RPMI8226 (cell line): Measurements from ENCODE around the gene CDC42EP4.
"Not testable (repeated sequence)": the region's sequence is repeated elsewhere in the genome, so short reads cannot be mapped to it uniquely, and the experiment has no call there.

Experiments used
- DNase-seq: peaks from one replicate; pipeline ENCODE4 v3.0.0-alpha.2; 2015

Gene CDC42EP4

DNA sequence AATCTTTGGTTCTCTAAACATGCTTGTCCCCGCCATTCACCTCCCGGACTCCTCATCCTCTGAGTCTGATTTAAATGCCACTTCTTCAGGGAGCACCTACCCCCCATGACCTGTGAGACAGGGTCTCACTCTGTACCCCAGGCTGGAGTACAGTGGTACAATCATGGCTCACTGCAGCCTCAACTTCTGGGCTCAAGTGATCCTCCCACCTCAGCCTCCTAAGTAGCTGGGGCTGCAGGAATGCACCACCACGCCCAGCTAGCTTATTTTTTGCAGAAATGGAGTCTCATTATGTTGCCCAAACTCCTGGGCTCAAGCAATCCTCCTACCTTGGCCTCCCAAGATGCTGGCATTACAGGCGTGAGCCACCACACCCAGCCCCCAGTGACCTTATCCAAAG lies 37.3 kb downstream of the CDC42EP4 start:
- no peak for DNase-seq

DNA sequence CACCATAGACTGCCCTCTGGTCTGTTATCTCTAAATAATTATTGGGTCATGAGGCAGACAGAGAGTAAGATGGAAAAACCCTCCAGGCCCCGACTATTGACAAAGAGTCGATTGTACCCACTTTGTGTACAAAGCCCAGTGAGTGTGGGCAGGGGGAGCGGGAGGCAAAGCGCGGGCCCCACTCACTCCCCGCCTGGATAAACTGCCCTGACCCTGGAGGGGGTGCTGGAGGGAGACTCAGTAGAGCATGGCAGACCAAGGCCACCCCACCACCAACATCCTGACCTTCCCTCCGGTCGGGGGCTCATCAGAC lies 38.9 kb downstream of the CDC42EP4 start:
- no peak for DNase-seq

DNA sequence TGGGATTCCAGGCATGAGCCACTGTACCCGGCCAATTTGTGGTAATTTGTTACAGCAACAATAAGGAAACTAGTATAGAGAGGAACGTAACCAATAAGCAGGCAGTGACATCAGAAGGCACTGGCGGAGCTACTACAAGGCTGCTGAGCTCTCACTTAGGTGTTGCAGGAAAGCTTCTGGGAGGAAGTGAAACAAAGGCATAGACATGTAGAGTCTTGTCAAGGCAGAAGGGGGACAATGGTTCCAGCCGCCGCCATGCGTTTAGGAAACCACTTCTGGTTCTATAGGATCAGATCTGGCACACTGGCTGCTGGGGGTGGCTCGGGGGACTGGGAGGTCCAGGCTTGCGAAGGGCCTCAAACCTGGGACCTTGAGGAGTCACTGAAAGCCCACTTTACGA lies 40.7 kb downstream of the CDC42EP4 start:
- DNase-seq, result peak; percentile 84

DNA sequence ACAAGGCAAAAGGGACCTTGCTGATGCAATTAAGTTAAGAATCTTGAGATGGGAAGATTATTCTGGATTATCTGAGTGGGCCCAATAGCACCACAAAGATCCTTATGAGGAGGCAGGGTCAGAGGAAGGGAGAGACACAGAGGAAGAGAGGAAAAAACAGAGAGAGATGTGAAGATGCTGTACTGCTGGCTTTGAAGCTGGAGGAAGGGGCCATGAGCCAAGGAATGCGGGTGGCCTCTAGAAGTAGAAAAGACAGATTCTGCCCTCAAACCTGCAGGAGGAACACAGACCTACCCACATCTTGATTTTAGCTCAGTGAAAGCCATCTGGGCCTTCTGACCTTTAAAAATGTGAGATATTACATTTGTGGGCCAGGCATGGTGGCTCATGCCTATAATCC lies 42.0 kb downstream of the CDC42EP4 start:
- no peak for DNase-seq

DNA sequence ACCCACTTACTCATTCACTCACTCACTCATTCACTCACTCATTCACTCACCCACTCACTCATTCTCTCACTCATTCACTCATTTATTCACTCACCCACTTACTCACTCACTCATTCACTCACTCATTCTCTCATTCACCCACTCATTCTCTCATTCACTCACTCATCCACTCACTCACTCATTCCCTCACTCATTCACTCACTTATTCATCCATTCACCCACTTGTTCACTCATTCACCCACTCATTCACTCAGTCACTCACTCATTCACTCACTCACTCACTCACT lies 42.5 kb downstream of the CDC42EP4 start:
- DNase-seq, result no peak

DNA sequence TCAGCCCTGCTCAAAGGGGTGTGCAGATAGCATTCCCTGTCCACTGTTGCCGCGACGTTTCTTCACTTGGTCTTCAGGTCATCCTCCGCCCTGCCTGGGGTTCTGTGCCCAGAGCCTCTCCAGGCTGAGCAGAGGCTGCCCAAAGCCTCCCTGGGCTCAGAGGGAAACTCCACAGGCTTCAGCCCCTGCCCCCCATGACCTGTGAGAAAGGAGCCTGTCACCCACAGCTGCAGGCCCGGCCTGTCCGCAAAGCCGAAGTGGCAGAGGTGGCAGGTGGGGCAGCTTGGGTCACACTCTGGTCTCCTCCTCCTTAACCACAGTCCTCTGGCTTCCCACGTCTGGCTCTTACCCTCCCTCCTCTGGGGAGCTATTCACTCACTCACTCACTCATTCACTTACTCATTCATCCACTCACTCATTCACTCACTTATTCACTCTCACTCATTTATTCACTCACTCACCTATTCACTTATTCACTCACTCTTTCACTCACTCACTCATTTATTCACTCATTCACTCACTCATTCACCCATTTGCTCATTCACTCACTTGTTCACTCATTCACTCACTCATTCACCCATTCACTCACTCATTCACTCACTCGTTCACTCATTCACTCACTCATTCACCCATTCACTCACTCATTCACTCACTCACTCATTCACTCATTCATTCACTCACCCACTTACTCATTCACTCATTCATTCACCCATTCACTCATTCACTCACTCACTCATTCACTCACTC lies 43.0 kb downstream of the CDC42EP4 start:
- DNase-seq, result peak; percentile 55

DNA sequence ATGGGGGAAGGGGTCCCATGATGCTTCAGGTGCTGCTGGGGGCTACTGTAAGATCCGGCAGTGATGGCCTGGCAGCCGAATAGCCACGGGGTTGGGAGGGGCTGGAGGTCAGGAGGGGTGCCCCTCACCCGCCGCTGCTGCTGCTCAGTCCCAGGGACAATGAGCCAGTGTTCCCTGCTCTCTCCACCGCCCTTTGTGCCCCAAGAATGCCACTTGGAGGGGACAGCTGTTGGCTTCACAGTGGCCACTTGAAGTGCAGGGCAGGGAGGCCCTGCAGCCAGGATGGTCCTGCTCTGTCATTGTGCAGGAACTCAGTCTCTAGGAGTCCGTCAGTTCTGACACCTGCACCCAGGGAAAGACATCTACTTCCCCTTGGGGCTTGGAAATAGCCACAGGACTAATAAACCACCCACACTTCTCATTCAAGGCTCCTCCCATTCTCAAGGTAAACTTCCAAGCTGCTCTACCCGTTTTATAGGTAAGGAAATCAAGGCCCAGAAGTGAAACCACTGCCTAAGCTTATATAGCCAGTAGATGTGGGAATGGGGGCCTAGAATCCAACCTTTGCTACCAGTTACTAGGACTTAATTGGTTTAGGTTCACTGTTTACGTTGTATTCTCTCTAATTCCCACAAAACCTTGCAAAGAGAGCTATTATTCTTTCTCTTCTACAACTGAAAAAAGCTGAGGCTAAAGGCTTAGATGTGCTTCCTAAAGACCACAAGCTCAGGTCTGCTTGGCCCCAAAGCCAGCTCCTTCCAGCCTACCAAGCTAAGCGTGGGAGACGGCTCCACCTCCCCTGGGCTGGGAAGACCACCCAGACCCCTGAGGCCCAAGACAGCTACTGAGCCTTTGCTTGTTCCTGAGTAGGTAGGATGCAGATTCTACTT lies 43.9 kb downstream of the CDC42EP4 start:
- DNase-seq, result no peak

DNA sequence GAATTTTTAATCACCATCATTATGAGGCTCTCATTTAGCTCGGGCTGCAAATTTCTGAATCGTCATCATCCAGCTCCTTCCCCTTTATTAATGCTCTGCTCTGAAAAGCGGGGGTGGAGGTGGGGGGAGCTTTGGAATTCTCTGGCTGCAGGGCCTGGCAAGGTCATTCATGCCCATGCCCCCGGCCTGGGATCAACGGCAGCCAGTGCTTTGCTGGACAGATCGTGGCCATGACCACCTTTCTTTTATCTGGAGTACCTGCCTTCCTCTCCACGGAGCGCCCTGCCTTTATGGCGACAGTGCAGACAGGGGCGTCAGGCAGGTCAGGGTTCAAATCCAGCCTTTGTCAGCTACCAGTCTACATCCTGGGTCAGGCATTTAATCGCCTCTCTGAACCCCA lies 45.0 kb downstream of the CDC42EP4 start:
- DNase-seq, result no peak

DNA sequence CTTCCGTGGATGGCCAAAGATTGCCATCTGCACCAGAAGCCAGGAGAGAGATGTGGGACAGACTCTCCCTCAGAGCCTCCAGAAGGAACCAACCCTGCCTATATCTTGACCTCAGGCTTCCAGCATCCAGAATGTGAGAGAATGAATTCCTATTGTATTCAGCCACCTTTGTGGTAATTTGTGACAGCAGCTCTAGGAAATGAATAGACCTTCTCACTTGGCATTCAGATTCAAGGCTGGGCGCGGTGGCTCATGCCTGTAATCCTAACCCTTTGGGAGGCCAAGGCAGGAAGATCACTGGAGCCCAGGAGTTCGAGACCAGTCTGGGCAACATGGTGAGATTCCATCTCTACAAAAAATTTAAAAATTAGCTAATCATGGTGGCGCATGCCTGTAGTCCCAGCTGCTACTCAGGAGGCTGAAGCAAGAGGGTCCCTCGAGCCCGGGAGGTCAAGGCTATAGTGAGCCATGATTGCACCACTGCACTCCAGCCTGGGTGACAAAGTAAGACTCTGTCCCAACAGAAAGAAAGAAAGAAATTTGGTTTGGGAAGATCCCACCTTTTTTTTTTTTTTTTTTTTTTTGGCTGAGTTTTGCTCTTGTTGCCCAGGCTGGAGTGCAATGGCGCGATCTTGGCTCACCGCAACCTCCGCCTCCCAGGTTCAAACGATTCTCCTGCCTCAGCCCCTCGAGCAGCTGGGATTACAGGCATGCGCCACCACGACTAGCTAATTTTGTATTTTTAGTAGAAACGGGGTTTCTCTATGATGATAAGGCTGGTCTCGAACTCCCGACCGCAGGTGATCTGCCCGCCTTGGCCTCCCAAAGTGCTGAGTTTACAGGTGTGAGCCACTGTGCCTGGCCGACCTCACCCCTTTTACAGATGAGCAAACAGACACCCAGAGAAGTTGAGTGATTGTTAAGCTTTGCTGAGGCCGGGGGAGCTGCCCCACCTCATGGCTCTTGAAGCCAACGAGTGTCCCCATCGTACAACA lies 45.9 kb downstream of the CDC42EP4 start:
- no peak for DNase-seq

DNA sequence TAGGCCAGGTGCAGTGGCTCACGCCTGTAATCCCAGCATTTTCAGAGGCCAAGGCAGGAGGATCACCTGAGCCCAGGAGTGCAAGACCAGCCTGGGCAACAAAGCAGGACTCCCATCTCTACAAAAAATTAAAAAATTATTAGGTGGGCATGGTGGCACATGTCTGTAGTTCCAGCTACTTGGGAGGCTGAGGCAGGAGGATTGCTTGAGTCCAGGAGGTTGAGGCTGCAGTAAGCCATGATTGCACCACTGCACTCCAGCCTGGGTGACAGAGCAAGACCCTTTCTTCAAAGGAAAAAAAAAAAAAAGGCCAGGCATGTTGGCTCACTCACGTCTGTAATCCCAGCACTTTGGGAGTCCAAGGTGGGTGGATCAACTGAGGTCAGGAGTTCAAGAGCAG lies 47.4 kb downstream of the CDC42EP4 start:
- not testable (repeated sequence) for DNase-seq

DNA sequence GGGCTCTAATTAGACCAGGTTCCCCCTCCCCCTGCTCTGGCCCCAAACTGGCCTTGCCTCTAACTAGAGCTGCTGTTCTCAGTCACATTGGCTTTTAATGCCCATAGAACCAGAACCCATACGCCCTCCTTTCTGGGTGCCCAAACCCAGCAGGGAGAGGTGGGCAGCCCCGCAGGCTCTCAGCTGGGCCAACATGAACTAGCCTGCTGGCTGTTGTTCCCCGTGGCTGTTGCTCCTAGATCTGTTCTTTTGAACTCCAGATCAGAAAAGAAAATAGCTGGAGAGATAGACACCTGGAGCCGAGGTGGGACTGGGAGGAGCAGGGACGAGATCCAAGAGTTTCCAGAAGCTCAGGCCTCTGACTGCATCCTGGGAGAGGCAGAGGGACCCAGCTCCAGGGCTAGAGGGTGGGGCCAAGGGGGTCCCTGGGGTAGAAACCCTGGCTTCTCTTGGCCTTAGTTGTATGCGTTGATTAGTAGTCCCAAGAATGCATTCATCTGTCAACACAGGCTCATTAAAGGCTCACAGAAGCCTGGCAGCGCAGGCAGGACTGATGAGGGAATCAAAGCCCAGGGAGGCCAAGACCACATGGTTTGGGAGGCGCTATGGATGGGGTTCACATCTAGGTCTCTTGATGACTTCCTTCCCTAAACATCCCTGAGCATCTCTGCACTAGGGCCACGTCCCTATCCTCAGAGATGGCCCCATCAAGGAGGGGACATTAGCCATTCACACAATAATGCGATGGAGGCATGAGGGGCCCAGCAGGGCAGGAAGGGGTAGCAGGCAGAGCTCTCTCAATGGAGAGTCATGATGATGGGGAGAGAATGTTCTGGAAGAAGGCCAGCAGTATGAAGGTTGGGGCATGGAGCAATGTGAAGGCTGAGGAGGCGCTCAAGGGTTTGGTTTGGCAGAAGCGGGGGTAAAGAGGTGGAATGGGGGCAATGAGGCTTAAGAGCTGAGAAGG lies 48.8 kb downstream of the CDC42EP4 start:
- no peak for DNase-seq

DNA sequence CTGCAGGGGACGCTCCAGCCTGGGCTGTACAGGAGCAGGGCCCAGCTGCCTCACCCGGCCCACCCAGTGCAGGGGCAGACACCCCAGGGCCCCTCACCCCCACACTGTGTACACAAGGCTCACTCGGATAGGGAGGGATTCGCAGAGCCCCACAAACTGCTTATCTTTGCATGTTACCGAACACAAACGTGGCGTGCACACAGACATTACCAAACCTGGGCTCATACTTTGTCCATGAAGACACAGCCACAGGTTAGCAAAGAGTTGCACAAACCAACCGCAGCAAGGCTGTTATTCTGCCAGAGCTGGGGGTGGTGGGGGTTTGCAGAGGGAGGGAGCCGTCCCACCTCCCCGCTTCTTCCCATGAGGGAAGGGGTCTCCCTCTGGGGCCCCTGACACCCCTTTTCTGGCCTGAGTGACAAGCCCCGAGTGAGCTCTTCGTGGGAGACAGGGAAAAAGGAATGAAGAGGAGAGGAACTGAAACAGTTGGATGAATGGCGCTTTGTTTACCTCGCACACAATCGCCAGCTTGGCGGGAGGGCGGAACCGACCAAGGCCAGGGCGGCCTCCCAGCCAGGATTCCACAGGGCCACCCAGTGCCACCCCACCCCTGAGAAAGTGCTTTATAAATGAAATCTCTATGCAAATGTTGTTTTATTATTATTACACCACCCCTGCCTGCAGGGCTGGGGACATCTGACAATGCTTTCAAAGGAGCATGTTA lies 49.7 kb downstream of the CDC42EP4 start:
- no peak for DNase-seq

DNA sequence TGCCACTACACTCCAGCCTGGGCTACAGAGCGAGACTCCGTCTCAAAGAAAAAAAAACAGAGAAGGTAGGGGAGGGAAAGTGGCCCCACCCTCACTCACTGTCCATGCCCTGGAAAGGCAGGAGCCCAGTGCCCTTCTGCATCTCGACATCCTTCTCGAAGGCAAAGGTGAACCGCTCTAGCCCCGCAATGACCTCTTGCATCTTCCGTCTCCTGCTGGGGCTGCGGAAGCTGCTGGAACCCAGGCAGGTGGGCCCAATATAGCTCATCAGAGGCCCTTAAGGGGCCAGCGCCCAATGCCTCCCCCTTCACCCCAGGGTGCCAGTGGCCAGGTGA lies 50.2 kb downstream of the CDC42EP4 start, which contains the start of gene CPSF4L:
Gene CPSF4L (minus strand): TSS at position 264 of the 335 bp plus-strand sequence. CDS start 62 bp downstream, at position 202.
- DNase-seq, result no peak

DNA sequence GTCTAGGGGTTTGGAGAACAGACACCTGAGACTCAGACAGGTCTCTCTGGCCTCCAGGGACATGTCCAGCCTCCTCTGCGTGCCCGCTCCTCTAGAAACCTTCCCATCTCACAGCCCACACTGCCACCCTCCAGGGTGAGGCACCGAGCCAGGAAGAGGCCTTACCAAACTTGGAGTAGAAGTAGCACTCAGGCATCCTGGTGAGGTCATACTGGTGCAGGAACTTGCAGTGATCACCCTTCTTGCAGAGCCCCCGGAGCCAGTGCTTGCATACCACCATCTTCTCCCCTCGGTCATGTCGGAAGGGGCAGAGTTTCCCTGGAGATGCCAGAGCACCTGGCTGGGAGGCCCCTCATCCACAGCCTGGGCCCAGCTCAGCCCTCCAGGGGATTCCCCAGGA lies 54.3 kb downstream of the CDC42EP4 start:
- no peak for DNase-seq

DNA sequence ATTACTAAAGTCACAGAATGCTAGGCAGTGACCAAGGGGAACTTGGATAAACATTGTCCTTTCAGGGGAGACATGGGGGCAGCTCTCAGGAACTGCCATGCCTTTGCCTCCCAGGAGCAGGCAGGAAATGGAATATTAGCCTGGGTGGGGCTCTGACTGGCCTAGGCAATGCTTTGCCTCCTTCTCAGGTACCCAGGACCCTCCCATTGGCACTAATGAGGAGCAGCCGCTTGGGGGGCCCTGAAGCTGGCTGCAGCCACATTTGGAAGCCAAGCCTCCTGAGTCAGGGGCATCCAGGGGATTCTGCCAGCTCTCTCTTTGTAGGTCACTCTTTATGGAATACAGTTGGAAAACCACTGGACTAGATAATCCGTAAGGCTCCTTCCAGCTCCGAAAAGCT lies 55.6 kb downstream of the CDC42EP4 start:
- no peak for DNase-seq

DNA sequence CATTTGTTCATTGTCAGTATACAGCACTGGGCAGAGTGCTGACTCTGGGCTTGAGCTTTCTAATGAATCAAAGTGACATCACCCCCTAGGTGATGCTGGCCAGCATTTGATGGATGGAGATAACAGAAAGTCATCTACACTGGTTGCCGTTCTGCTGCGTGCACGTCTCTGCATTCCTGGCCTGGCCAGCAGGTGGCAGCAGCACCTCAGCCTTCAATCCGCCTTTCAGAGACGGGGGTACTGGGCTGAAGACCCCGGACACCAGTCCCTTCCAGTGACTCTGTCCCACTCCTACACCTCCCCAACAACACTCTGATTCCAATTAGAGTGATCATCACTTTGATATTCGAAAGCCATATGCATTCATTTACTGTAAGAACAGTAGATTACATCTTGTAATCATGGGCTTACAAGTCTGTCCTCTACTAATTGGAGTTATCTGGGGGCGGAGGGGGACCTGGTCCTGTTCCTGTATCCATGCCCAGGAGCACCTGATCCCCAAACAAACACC lies 56.1 kb downstream of the CDC42EP4 start:
- DNase-seq, result peak; percentile 59

DNA sequence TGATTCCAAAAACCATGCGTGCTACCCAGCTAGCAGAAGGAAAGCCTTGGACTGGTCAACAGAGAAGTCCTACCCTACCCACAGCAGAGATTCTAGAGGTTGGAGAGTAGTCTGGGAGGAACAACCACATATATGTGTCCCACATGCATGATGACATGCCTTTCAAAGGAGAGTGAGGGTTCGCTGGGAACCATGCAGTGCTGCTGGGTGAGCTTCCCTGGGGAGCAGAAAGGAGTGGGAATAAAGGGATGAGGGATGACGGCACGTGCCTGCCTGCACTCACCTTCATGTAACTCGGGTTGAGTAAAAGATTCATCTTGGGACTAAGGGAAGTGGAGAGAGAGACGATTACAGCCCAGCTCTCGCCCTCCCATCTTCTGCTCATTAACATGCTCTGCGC lies 59.9 kb downstream of the CDC42EP4 start:
- DNase-seq, result no peak

DNA sequence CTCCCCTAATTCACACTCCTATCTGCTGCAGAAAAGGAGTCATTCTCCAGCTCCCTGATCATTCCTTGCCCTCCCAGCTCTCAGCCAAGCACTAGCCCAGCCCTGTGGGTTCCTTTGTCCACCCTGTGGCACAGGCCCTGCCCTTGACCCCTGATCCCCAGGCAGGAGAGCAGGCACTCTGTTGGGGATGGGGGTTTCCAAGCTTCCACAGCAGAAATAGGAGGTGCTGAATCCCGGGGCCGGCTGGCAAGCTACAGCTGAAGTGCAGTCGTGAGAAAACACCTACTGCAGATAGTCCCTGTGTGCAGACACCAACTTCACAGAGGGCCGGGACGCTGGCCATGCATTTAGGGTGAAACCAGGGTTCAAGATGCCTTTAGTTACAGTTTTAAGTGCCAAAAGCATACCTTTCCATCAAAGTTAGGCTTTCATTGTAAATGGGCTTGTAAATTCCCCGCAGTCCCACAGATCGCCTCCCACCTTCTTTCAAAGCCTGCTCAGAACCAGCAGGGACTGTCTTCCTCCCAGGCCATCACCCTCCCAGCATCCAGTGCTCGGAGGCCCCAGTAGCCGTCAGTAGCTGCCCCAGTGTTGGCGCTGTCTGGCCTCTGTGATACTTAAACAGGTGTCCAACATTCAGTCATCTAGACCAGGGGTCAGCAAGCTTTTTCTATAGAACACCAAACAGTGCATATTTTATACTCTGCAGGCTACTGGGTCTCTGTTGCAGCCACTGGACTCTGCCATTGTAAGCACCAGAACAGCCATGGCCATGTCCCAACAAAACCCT lies 60.8 kb downstream of the CDC42EP4 start:
- no peak for DNase-seq

DNA sequence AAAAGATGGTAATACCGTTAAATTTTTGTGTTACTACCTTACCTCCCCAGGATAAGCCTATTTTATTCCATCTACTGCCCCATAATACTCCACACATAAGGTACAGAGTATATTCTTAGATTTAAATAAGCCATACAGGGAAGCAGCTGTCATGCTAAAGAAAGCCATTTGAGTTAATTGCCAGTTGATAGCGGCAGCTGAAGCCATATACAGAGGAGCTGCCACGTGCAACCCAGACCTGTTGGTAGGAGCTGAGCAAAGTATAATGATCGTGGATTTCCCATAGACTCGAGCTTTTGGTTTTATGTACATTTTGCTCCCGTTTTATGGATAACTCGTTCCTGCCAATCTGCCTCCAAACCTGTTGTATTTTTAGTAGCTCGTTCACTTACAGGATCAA lies 62.1 kb downstream of the CDC42EP4 start:
- DNase-seq, result no peak

DNA sequence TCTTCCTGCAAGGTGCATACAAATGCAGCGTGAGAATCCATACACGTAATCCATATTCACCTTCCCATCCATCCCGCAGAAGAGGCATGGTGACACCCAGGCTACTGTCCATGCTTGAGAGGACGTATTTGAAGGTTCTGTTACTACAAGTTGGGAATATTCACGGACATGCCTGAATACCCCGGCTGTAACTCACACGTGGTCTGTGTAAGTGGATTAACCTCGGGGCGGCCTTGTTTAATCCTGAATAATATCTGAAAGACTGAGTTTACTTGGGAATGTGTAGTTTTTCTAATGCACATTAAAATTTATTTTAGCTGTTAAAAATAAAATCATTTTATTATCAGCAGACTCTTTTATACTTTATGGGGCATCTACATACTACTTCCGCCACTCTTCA lies 63.3 kb downstream of the CDC42EP4 start:
- no peak for DNase-seq
